Inferior parietal cortex (tissue), 1 donor: Measurements from ENCODE around the gene HSPBP1.
"Not testable (repeated sequence)": the region's sequence is repeated elsewhere in the genome, so short reads cannot be mapped to it uniquely, and the experiment has no call there.

Experiments
- DNase-seq: peaks from one replicate; pipeline ENCODE4 v3.0.0-alpha.2; 2016; ENCODE audit errors: extremely low spot score

HSPBP1 gene

GRCh38 chr19:55279770-55280643 lies at the start of gene HSPBP1:
Gene HSPBP1 (minus strand): TSS chr19:55280110. CDS start chr19:55279608, 502 bp downstream.
- DNase-seq: peak; percentile 95

GRCh38 chr19:55328774-55329318 lies 48.9 kb upstream of the HSPBP1 start:
- DNase-seq: not testable (repeated sequence)

GRCh38 chr19:55325172-55325571 lies 45.3 kb upstream of the HSPBP1 start, which contains the start of gene TMEM150B:
Gene TMEM150B (minus strand): TSS chr19:55325341. CDS start chr19:55321036, 4,305 bp downstream.
- DNase-seq: no peak

GRCh38 chr19:55324662-55325061 lies 44.8 kb upstream of the HSPBP1 start:
- DNase-seq: no peak

GRCh38 chr19:55322204-55322885 lies 42.4 kb upstream of the HSPBP1 start:
- no peak for DNase-seq

- DNase-seq: no peak
Measured at GRCh38 chr19:55321466-55322137, 41.7 kb upstream of the HSPBP1 start.

GRCh38 chr19:55320844-55321419 lies 41.0 kb upstream of the HSPBP1 start:
- no peak for DNase-seq

- no peak for DNase-seq
Measured at GRCh38 chr19:55319785-55320184, 39.9 kb upstream of the HSPBP1 start.

GRCh38 chr19:55316646-55317045 lies 36.7 kb upstream of the HSPBP1 start:
- DNase-seq: no peak

GRCh38 chr19:55315956-55316525 lies 36.1 kb upstream of the HSPBP1 start:
- no peak for DNase-seq

- DNase-seq: no peak
Measured at GRCh38 chr19:55314396-55314795, 34.5 kb upstream of the HSPBP1 start.

GRCh38 chr19:55312621-55313512 lies 33.0 kb upstream of the HSPBP1 start:
- no peak for DNase-seq

GRCh38 chr19:55311797-55312196 lies 31.9 kb upstream of the HSPBP1 start:
- DNase-seq: no peak

- no peak for DNase-seq
Measured at GRCh38 chr19:55311397-55311796, 31.5 kb upstream of the HSPBP1 start.

- DNase-seq: no peak
Measured at GRCh38 chr19:55310498-55310897, 30.6 kb upstream of the HSPBP1 start.

- no peak for DNase-seq
Measured at GRCh38 chr19:55309448-55309847, 29.5 kb upstream of the HSPBP1 start.

- no peak for DNase-seq
Measured at GRCh38 chr19:55308281-55308680, 28.4 kb upstream of the HSPBP1 start.

- no peak for DNase-seq
Measured at GRCh38 chr19:55306712-55307111, 26.8 kb upstream of the HSPBP1 start.

GRCh38 chr19:55305983-55306562 lies 26.2 kb upstream of the HSPBP1 start:
- no peak for DNase-seq

GRCh38 chr19:55305491-55305890 lies 25.6 kb upstream of the HSPBP1 start:
- DNase-seq: no peak
